22Rv1 (cell line): Measurements from ENCODE around the gene NLRC5.

Experiments
- CTCF ChIP-seq: fragments of 450-650 bp; IDR thresholded peaks from 2 replicates; pipeline ENCODE4 v1.5.1; 2017; ENCODE audit warnings: mild to moderate bottlenecking
- ZFX ChIP-seq: fragments of 450-650 bp; IDR thresholded peaks from 2 replicates; pipeline ENCODE4 v1.6.1; 2017; ENCODE audit warnings: antibody characterized with exemption, borderline replicate concordance

- no peak for TF ChIP-seq CTCF
- no peak for TF ChIP-seq ZFX
These were observed 81.1 kb downstream of the NLRC5 start for GRCh38 chr16:57070424-57070823.
